ENCODE measurements around the gene VAV3. TPM values are rescaled to one million over a fixed set of nuclear protein-coding genes. Genes with fewer than 3 reads are reported as not detected.

Gene VAV3
- total RNA-seq, 1 experiment from 2014 or later: not detected

DNA sequence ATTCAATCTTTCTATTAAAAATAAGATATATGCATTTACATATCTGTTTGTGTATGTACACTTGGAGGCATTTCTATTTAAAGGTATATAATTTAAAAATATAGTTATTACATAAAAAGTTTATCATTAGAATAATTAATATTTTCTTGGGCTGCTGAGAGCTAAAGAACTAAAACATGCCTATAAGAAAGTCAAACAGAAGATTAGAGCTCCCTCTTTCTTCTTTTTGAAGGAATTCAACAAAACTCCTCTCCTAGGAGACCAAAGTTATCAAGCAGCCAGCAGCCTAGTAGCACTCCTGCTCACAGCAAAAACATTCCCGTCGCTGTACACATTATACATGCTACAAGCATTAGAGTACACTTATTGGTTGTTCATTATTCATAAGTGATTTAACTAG lies 216.4 kb downstream of the VAV3 start:
- no peak overlapping the region for H3K4me3 ChIP-seq (replicated peaks in 1 of 2; ENCODE audit: low read depth in 1 of 2, low read length in 2 of 2)
- no peak overlapping the region for H3K27ac ChIP-seq (ENCODE audit: low read depth, low read length)
- ATAC-seq (no peak), DNase-seq (ENCODE audit: low read depth, low spot score) (no peak)
- no peaks in the 10 kb centered on the region for H3K79me2 ChIP-seq (ENCODE audit: insufficient read depth, low read length)
- no TSS peak for BruUV-seq (replicated peaks)
- no peak overlapping the region for H2AFZ ChIP-seq (ENCODE audit: low read depth, low read length, poor library complexity, severe bottlenecking)
- no peaks in the 10 kb centered on the region for H3K36me3 ChIP-seq (ENCODE audit: control insufficient read depth in 1 of 2, insufficient read depth in 2 of 2, low read length in 2 of 2)
- TF ChIP-seq RAD21 (IDR thresholded peaks at IDR 0.05; ENCODE audit: low read depth): 0 out of 2 replicates have a peak, but pooled peaks have one; percentile 10
- no peak for TF ChIP-seq EZH2 (IDR thresholded peaks at IDR 0.05)
- ChIA-PET CTCF (interaction anchor here (1.2 kb wide), 1 partner anchor 10 kb away, joined by 3 read pairs; no protein-coding TSS in a partner anchor), POLR2A (no interaction called here), RAD21 (ENCODE audit: low non-redundant PET in 1 of 2, low total read pairs in 2 of 2, uncharacterized antibody in 2 of 2, unreplicated experiment in 2 of 2) (no interaction called here)
- intact Hi-C loops (cut with micrococcal nuclease): no loop called here
- no peaks in the 10 kb centered on the region; the same call in 1 of the 2 replicates for H4K20me1 ChIP-seq (ENCODE audit: insufficient read depth)
- no peak overlapping the region for H3K4me2 ChIP-seq (ENCODE audit: low read length)
- H3K9me3 ChIP-seq (ENCODE audit: control insufficient read depth in 1 of 2, insufficient read depth in 1 of 2, low read depth in 1 of 2, low read length in 2 of 2): no peaks in the 10 kb centered on the region
- H3K9me2 ChIP-seq (ENCODE audit: insufficient read depth): no peaks in the 10 kb centered on the region
- H3K9ac ChIP-seq (ENCODE audit: low read length): no peak overlapping the region
- H3K4me1 ChIP-seq (ENCODE audit: control insufficient read depth in 1 of 2, insufficient read depth in 2 of 2, low read length in 2 of 2): no peaks in the 10 kb centered on the region
- no peaks in the 10 kb centered on the region for H3K27me3 ChIP-seq (ENCODE audit: insufficient read depth, low read length)

DNA sequence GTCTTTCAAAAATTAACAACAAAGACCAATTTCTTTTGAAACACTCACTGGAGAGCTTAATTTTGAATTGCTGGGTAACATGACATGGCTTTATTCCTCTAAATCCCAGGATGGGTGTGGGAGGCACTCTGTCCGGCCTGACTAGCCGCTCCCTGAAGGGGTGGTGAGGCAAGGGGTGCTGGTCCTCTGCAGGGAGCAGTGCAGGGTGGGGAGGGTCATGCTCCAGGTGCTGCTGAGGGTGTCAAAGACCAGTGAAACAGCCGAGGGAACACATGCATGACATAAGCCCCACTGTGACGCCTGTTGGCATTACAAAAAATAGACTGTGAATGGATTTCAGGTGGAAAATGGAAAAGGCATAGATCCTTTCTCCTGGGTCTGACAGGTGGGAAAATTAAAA lies 223.7 kb downstream of the VAV3 start:
- no peak overlapping the region for H2AFZ ChIP-seq (ENCODE audit: low read depth, low read length, poor library complexity, severe bottlenecking)
- no peaks in the 10 kb centered on the region for H3K27me3 ChIP-seq (ENCODE audit: insufficient read depth, low read length)
- ChIA-PET POLR2A (no interaction called here), RAD21 (ENCODE audit: low non-redundant PET in 1 of 2, low total read pairs in 2 of 2, uncharacterized antibody in 2 of 2, unreplicated experiment in 2 of 2) (no interaction called here), CTCF (no interaction called here)
- no TSS peak for BruUV-seq (replicated peaks)
- H3K9me2 ChIP-seq (ENCODE audit: insufficient read depth): no peaks in the 10 kb centered on the region
- no peak overlapping the region for H3K4me3 ChIP-seq (replicated peaks in 1 of 2; ENCODE audit: low read depth in 1 of 2, low read length in 2 of 2)
- no peaks in the 10 kb centered on the region for H3K4me1 ChIP-seq (ENCODE audit: control insufficient read depth in 1 of 2, insufficient read depth in 2 of 2, low read length in 2 of 2)
- intact Hi-C loops (cut with micrococcal nuclease): no loop called here
- H3K79me2 ChIP-seq (ENCODE audit: insufficient read depth, low read length): no peaks in the 10 kb centered on the region
- no peak overlapping the region for H3K4me2 ChIP-seq (ENCODE audit: low read length)
- no peaks in the 10 kb centered on the region for H3K36me3 ChIP-seq (ENCODE audit: control insufficient read depth in 1 of 2, insufficient read depth in 2 of 2, low read length in 2 of 2)
- H3K9ac ChIP-seq (ENCODE audit: low read length): no peak overlapping the region
- no peak overlapping the region for H3K27ac ChIP-seq (ENCODE audit: low read depth, low read length)
- DNase-seq (ENCODE audit: low read depth, low spot score) (no peak), ATAC-seq (no peak)
- TF ChIP-seq YY1 (IDR thresholded peaks at IDR 0.05; ENCODE audit: extremely low read depth, insufficient replicate concordance, low read depth, low read length) (no peak), SRF (IDR thresholded peaks at IDR 0.05; ENCODE audit: low read depth) (no peak), CTCF (IDR thresholded peaks at IDR 0.05 in 2 of 3, conservative IDR thresholded peaks at IDR 0.05 in 1 of 3; ENCODE audit: borderline replicate concordance in 1 of 3, insufficient read depth in 1 of 3, low read depth in 2 of 3, low read length in 2 of 3) (no peak), SIN3A (IDR thresholded peaks at IDR 0.05; ENCODE audit: low read depth) (no peak), ZFX (IDR thresholded peaks at IDR 0.05) (no peak)
- no peaks in the 10 kb centered on the region for H3K9me3 ChIP-seq (ENCODE audit: control insufficient read depth in 1 of 2, insufficient read depth in 1 of 2, low read depth in 1 of 2, low read length in 2 of 2)
- no peaks in the 10 kb centered on the region for H4K20me1 ChIP-seq (ENCODE audit: insufficient read depth)
